ENCODE results near the gene PLD6.

Gene PLD6

DNA sequence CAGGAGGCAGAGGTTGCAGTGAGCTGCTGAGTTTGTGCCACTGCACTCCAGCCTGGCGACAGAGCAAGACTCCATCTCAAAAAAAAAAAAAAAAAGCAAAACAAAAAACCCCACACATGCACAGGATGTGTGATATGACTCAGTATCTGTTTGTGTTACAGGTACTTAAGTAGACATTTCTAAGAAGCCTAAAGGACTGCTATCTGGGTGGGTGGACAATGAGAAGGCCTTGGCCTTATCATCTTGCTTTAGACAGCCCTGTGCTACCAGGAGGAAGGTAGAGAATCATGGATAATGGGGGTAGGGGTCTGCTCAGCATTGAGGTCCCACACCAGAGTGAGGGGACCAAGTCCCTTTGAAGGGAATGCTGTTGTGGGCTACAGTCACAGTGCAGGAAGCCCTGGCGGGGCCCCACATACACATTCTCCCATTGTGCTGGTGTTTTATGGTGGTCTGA is 26.7 kb downstream of the PLD6 start:
- H3K4me3 ChIP-seq (ENCODE audit: low read depth in 1 of 2, low read length in 1 of 2) = no peak overlapping the region
- H3K27me3 ChIP-seq = no peaks in the 10 kb centered on the region
- no peak overlapping the region for H3K27ac ChIP-seq
- TF ChIP-seq, protein P1, sequence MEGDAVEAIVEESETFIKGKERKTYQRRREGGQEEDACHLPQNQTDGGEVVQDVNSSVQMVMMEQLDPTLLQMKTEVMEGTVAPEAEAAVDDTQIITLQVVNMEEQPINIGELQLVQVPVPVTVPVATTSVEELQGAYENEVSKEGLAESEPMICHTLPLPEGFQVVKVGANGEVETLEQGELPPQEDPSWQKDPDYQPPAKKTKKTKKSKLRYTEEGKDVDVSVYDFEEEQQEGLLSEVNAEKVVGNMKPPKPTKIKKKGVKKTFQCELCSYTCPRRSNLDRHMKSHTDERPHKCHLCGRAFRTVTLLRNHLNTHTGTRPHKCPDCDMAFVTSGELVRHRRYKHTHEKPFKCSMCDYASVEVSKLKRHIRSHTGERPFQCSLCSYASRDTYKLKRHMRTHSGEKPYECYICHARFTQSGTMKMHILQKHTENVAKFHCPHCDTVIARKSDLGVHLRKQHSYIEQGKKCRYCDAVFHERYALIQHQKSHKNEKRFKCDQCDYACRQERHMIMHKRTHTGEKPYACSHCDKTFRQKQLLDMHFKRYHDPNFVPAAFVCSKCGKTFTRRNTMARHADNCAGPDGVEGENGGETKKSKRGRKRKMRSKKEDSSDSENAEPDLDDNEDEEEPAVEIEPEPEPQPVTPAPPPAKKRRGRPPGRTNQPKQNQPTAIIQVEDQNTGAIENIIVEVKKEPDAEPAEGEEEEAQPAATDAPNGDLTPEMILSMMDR (IDR thresholded peaks at IDR 0.05) = no peak
- no peaks in the 10 kb centered on the region for H3K9me3 ChIP-seq
- H3K36me3 ChIP-seq = peaks cover 72% of the 10 kb centered on the region
- H3K4me1 ChIP-seq (ENCODE audit: control insufficient read depth in 1 of 2, insufficient read depth in 1 of 2, low read depth in 1 of 2, low read length in 1 of 2) = peaks cover 37 to 39% of the 10 kb centered on the region in 2 experiments

GRCh38 chr17:17177176-17177575 is 29.0 kb downstream of the PLD6 start:
- Histone ChIP-seq H3K9me3 (no peaks in the 10 kb centered on the region), H3K36me3 (peaks cover 86% of the 10 kb centered on the region), H3K27ac (no peak overlapping the region), H3K27me3 (no peaks in the 10 kb centered on the region), H3K4me1 (ENCODE audit: control insufficient read depth in 1 of 2, insufficient read depth in 1 of 2, low read depth in 1 of 2, low read length in 1 of 2) (peaks cover 17 to 18% of the 10 kb centered on the region in 2 experiments), H3K4me3 (ENCODE audit: low read depth in 1 of 2, low read length in 1 of 2) (no peak overlapping the region)
- TF ChIP-seq, protein P1 (IDR thresholded peaks at IDR 0.05) = no peak

DNA sequence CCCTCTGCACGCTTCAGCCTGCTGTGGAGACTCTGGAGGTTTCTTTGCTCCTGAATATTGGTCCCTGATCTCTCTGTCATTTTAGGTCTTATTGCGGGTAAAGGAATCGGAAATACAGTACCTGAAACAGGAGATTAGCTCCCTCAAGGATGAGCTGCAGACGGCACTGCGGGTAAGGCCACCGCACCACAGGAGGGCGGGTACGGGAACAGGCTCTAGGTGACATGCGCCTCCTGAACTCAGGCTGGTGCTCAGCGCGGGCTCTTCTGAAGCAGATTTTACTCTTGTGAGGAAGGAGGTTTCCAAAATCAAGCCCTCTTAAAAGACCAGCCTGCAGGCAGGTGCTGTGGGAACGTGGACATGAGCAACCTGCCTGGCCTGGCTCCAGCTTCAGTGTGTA is 29.8 kb downstream of the PLD6 start:
- Histone ChIP-seq H3K27me3 (no peaks in the 10 kb centered on the region), H3K36me3 (peaks cover 86% of the 10 kb centered on the region), H3K27ac (peak overlapping the region; percentile 53), H3K9me3 (no peaks in the 10 kb centered on the region), H3K4me1 (ENCODE audit: control insufficient read depth in 1 of 2, insufficient read depth in 1 of 2, low read depth in 1 of 2, low read length in 1 of 2) (peaks cover 17 to 18% of the 10 kb centered on the region in 2 experiments), H3K4me3 (ENCODE audit: low read depth in 1 of 2, low read length in 1 of 2) (peak overlapping the region in 1 of 2 experiments; percentile 10)
- TF ChIP-seq, protein P1 (IDR thresholded peaks at IDR 0.05) = no peak

DNA sequence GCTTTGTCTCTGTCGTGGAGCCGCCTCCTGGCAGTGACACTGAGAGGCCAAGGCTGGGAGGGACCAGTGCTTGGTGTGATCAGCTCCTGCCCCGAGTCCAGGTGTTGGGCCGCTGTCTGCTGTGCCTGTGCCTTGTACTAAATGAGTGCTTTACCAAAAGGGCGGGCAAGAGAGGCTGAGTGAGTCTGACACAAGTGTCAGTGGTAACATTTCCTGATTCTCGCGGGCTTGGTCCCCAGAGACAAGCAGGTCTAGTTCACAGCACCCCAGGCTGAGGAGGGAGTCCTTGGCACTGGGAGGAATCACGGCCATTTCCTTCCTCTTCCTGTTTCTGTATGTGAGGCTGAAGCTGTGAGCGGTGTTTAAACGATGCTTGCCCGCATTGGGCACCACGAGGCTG is 30.2 kb downstream of the PLD6 start:
- H3K4me1 ChIP-seq (ENCODE audit: control insufficient read depth in 1 of 2, insufficient read depth in 1 of 2, low read depth in 1 of 2, low read length in 1 of 2) = peaks cover 17 to 18% of the 10 kb centered on the region in 2 experiments
- no peaks in the 10 kb centered on the region for H3K27me3 ChIP-seq
- peak overlapping the region in 1 of 2 experiments; percentile 10 for H3K4me3 ChIP-seq (ENCODE audit: low read depth in 1 of 2, low read length in 1 of 2)
- H3K36me3 ChIP-seq = peaks cover 81% of the 10 kb centered on the region
- H3K27ac ChIP-seq = peak overlapping the region; percentile 53
- H3K9me3 ChIP-seq = no peaks in the 10 kb centered on the region
- TF ChIP-seq, protein P1 (IDR thresholded peaks at IDR 0.05) = no peak

DNA sequence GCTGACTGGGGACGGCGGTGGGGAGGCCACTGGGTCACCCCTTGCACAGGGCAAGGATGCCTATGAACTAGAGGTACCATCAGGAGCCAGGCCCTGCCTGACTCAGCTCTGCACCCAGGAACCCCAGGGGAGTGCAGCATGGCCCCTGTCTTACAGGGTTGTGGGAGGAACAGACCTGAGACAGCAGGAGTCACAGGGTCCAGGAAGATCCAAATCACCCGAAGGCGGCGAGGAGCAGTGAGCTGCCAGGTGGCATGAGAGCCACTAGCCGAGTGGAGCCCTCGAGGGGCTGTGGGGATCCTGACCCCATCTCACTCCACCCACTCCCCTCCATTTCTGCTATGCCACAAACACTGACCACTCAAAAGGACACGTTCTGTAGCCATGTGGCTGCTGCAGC is 30.8 kb downstream of the PLD6 start:
- peak overlapping the region; percentile 53 for H3K27ac ChIP-seq

More for the DNA sequence above, 30.8 kb downstream of the PLD6 start:
- TF ChIP-seq, protein P1 (IDR thresholded peaks at IDR 0.05) = no peak
- Histone ChIP-seq H3K27me3 (no peaks in the 10 kb centered on the region), H3K36me3 (peaks cover 76% of the 10 kb centered on the region), H3K4me1 (ENCODE audit: control insufficient read depth in 1 of 2, insufficient read depth in 1 of 2, low read depth in 1 of 2, low read length in 1 of 2) (peaks cover 17 to 18% of the 10 kb centered on the region in 2 experiments), H3K9me3 (no peaks in the 10 kb centered on the region), H3K4me3 (ENCODE audit: low read depth in 1 of 2, low read length in 1 of 2) (no peak overlapping the region)

All from neutrophil (primary cell).